HG02642 (cell line): ENCODE data around the gene NUDT14.

Experiments used
- ATAC-seq: cut with Tn5 transposase; IDR thresholded peaks from one replicate; pipeline ENCODE4 v1.9.1; 2021; ENCODE audit warnings: mild to moderate bottlenecking; ENCODE audit not compliant: unreplicated experiment, poor library complexity

Gene NUDT14

DNA sequence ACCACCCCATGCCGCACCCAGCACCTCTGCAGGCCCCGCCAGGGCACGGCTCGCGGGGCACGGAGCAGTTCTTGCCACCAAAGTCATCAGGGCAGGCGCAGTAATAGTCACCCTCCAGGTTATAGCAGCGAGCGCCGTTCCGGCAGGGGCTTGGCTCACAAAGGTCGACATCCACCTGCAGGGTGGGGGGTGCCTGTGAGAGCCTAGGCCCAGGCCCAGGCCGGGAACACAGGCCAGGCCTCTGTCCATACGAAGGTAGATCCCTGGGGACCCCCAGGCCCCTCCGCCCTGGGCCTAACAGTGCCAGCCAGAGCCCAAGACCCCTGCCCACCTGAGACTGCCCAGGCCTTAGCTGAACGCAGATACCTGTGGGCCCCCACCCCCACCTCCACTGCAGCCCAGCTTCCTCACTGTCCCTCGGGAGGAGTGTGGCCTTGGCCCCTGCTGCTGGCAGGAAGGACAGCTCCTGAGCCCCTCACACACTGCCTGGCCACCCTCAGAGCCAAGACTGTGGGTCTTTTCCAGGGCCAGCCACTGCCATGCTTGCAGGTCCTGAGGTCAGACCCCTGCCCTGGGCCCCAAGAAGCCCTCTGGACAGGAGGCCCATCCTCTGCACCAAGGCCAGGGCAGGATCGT is 31.8 kb downstream of the NUDT14 start:
- no peak for ATAC-seq

DNA sequence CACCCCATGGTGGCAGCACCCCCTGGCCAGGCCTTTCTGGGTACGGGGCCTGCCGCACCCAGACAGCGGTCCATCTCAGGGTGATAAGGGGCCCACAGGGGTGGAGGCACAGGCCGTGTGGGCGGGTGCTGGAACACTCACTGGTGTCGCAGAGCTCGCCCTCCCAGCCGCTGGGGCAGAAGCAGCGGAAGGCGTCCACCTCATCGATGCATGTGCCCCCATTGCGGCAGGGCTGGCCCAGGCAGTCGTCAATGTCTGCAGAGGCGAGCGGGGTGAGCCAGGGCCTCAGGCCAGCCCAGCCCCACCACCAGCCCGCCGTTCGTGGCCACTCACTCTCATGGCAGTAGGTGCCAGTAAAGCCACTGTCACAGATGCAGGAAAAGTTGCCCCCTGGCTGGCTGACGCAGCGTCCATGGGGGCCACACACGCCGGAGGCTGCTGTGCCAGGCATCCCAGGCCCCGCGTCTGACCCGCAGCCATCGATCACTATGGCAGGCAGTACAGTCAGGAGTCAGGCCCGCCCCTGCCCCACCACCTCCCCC is 32.4 kb downstream of the NUDT14 start:
- ATAC-seq: no peak

DNA sequence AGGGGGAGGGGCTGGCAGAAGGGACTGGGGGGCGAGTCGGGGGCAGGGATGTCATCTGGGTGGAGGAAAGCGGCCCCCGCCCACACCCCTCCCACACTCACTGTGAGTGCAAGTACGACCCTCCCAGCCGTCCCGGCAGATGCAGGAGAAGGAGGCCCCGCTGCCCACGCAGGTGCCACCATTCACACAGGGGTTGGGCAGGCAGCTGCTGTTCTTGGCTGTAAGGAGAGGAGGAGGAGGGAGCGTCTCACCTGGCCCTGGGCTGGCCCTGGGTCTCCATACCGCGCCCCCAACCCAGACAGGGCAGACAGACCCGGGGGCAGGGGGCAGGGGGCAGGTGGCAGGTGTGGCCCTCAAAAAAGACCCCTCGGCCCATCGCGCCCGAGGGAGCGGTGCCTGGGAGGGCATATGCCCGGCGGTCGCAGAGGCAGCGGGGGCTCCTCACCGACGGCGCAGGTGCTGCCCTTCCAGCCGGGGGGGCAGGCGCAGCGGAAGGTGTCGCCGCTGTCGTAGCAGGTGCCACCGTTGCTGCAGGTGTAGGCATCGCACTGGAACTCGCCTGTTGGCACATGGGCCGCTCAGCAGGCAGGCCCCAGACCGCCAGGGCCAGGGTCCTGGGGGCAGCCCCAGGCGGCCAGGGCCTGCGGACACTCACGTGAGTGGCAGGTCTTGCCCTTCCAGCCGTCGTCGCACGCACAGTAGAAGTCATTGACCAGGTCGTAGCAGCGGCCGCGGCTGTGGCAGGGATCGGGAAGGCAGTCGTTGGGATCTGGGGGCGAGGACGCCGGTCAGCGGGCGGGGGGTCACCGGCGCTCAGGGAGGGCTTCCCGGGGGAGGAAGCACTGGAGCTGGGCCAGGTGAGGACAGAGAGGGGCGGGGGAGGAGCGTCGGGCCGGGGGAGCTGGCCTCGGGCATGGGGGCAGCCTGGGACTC is 33.2 kb downstream of the NUDT14 start:
- no peak for ATAC-seq

DNA sequence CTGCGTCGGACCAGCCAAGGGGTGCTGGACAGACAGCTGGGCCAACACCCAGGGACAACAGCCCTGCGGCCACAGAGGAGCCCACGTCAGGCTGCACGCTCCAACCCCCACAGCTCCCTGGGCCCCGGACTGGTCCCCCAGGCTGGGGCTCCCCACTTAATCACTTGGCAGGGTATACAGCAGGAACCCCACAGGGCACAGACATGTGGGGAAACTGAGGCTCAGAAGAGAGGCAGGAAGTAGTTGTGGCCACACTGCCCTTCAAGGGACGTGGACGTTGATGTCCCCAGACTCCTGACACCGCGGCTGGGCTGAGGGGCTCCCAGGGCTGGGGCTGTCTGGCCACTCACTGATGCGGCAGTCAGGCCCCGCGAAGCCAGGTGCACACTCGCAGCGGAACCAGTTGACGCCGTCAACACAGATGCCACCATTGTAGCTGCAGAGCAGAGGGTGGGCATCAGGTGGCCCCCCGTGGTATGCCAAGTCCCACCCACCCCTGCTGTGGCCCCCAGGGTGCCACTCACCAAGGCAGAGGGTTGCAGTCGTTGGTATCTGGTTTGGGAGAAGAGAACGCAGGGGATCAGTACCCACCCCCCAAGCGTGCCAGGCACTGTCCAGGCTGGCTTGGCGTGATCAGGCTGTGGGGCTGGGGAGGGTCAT is 34.0 kb downstream of the NUDT14 start:
- no peak for ATAC-seq

DNA sequence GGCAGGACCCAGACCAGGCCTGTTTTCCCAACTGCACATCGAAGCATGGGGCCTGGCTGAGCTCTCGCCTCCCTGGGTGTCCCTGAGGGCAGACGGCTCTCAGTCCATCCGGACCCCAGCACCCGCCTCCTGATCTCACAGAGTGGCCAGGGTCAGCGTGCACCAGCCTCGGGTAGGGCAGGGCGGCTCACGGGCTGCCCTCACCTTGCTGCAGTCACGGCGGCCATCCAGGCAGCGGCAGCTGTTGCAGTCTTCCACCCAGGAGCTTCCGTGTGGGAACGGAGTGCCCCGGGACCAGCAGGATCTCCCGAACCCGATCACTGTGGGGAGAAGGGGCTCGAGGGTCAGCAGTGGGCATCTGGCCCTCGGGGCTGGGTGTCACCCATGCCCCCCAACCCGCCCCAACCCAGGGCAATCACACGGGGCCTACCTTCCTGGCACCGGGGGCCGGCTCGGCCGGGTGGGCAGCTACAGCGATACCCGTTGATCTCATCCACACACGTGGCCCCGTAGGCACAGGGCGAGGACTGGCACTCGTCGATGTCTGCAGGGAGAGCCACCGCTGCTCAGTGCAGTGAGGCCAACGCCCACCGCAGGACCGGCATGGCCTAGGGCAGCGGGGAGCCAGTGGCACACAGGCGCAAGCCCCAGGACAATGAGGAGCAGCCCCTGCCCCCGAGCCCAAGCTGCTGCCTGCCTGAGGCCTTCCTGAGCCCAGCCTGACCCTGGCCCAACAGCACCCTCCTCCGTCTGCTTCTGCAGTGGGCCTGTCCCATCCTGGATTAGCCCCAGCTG is 34.7 kb downstream of the NUDT14 start:
- ATAC-seq: no peak

DNA sequence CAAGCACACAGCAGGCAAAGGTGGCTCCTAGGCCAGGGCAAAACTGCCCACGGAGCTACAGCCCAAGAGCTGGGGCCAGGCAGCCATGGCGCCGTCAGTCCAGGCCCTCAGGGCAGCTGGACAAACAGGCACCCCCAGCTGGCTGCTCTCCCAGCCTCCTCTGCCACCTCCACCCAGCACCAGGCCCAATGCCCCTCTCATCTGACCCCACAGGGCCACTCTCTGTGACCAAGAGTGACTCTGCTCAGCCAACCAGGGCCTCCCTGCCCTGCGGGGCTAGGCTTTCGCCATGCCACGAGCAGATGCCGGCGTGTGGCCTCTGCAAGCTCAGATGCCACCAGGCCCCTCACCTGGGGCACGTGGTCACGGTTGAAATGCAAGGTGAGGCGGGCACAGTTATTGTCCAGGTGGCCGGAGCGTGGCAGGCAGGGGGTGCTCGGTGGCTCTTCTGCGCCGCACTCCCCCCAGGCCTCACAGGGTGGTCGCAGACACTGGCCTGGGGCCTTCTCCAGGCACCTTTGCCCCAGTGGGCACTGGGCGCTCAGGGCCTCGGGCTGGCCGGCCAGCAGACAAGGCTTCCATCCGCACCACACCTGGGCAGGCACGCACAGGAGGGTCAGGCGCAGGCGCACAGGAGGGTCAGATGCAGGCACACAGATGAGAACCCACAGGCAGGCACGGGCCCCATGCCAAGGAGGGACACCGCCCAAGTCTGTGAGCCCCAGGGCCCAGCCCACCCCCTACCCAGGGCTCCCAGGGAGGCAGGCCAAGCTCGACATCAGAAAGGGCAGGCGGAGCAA is 35.5 kb downstream of the NUDT14 start:
- no peak for ATAC-seq

DNA sequence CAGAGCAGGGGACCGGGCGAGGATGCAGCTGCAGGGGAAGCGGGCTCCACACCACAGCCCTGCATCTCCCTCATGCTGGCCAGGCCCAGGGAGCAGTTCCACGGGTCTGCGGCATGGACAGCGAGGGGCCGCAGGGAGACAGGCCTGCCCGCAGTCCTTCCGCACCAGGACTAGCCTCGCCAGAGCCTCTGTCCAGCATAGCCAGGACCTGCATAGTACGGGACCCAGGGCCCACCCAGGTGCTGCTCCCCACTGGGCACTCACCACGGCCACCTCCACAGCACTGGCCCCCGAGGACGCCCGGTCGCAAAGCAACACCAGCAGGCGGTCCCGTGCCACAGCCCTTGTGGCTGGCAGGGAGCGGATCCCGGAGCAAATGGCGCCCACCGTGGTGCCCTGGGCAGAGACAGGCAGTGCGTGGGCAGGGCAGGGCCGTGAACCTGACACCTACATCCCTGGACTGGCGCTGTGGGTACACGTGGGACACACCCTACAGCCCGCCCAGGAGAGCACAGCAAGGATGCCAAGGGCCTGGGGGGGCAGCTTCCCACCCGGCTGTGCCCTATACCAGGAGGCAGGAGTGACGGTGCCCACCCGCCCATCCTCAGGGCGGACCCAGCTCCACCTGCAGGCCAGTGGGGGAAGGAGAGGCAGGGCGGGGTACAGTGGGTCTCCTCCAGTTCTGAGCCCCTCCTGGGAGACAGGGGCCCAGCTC is 36.3 kb downstream of the NUDT14 start:
- no peak for ATAC-seq

DNA sequence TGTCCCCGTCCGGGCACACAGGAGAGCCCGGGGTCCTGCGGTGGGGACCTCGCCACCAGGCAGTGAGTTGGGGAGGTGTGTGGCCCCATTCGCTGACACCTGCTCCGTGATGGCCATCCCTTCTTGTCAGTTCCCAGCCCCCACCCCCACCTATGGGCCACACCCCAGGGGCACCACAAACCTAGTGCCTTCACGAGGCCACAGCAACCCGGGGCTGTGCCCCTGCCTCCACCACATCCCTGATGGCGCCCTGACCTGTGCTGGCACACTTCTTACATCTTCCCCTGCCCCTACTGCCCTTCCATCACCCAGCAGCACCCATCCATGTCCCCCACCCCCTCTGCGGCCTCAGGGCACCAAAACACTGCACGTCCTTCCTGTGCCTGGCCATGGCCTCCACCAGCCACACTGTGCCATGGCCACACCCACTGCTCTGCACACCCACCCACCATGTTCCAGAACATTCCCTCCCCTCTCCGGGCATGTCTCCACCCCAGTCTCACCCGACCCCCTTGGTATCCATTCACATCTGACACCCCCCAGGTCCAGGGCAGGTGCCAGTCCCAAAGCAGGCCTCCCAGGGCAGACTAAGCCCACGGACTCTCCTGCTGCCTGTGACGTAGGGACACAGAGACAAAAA is 37.0 kb downstream of the NUDT14 start:
- ATAC-seq: no peak

DNA sequence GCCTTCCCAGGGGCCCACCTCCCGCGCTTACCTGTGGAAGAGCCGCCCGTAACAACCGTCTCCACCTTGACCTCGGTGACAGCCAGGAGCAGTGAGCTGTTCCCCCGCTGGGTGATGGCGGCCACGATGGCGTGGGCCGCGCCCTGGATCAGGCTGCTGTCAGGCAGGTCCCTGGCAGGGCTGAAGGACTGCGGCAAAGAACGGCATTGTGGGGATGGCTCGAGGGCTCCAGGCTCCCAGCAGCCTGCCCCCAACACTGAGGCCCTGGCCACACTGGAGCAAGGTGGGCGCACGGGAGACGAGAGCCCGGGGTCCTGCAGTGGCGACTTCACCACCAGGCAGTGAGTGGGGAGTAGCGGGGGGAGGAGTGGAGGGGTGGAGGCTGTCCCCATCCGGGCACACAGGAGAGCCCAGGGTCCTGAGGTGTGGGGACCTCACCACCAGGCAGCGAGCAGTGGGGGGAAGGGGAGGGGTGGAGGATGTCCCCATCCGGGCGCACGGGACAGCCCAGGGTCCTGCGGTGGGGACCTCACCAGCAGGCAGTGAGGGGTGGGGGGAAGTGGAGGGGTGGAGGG is 37.6 kb downstream of the NUDT14 start:
- no peak for ATAC-seq

DNA sequence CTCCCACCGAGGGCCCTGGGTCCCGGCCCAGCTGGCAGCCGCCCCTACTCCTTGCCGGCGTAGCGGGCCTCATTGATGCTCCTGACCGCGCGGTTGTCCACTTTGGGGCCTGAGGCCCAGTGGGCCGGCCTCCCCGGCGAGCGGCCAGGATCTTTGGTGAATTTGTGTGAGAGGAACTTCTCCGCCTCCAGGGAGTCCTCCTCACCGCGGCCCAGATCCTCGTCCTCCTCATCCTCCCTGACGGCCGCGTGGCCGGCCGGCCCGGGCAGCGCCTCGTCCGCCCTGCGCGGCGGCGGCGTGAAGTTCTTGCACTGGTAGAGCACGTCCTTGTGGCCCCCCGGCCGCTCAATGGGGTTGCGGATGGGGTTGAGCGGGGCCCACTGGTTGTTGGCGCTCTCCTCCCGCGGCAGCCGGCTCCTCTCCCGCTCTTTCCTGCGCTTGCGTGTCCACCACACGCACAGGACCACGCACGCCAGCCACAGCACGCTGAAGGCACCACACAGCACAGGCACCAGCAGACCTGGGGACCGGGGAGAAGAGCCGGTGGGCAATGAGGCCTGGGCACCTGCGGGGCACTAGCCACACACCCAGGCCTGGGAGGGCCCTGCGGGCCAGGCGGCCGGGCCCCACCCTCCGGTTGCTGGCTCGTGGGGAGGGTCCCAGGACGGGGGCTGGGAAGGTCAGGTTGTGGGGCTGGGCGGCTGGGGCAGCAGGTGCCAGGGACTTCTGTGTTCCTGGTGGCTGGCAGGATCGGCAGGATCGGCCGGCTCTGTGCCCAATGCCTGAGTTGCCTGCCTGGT is 38.3 kb downstream of the NUDT14 start:
- no peak for ATAC-seq

DNA sequence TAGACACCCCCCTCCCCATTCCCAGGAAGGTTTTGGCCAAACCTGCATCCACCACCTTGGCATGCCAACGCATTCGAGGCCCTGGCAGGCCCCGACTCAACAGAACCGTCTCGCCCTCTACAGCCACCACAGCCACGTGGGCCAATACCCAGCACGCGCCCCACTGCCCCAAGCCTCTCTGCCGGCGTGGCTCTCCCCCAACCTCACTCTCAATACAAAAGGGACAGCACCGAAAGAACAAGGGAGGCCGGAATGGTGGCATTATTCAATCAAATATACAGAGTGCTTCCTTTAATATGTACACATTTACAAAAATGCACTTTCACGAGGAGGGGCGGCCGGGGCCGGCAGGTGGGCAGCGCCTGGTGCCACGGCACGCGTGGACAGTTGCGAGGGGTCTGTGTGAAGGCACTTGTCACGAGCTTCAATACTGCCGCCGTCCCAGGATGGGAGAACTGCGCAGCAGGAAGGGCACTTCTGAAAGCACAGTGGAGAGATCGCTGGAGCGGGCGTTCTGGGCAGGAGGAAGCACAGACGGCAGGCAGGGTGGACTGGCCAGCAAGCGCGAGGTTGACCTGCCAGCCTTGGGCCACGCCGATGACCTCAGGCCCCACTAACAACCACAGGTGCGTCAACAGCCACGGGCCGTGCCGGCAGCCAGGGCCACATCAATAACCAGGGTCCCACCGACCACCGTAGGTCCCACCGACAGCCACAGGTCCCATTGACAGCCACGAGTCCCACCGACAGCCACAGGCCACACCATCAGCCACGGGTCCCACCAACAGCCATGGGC is 39.4 kb downstream of the NUDT14 start:
- ATAC-seq: no peak

DNA sequence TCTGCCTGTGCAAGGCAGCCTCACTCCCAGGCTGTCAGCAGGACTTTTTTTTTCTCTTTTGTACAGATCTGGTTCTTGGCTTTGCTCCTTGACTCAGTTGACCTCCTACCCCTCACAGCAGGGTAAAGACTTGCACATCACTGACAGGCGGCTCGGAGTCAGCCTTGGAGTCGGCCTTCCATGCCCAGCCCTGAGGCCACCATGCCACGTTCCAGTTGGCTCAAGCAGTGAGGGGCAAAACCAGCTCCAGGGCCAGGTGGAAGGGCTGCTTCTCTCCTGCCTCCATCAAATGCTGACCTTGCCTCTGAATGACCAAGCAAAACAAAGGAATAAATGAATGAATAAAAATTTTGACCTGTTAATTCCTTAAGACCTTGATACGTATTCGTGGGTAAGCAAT is 40.1 kb downstream of the NUDT14 start:
- no peak for ATAC-seq

DNA sequence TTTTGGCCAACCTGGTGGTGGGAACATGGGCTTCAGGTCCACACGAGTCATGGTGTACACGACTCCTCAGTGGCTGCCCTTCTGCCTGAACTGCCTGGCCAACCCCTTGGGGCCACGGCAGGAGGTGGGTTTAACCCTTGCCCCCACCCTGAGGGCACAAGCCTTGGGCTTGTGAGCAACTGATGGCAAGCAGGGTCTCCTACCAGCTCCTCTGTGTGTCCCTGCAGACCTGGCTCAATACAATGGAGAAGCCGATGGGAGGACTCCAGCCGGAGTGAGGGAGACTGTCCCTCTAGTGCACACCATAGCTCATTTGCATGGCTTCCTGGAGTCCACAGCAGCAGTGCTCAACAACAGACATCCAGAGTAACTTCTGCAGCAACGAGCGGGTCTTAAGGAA is 40.5 kb downstream of the NUDT14 start:
- no peak for ATAC-seq

DNA sequence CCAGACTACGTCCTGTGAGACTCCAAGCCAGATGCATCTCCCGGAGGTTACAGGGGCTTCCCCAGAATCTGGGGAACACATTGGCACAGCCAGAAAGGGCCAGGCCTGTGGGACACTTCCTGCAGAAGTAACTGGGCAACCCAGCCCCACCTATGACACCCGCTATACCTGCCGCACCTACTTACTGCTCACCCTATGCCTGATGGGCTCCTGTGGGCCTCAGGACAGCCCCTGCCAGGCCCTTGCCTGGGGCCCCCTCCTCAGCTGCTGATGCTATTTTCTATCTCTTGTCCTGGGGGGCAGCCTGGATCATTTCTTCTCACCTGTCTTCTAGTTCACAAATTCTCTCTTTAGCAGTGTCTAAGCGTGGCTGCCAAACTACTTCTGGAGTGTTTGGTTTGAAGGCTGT is 41.3 kb downstream of the NUDT14 start:
- no peak for ATAC-seq

DNA sequence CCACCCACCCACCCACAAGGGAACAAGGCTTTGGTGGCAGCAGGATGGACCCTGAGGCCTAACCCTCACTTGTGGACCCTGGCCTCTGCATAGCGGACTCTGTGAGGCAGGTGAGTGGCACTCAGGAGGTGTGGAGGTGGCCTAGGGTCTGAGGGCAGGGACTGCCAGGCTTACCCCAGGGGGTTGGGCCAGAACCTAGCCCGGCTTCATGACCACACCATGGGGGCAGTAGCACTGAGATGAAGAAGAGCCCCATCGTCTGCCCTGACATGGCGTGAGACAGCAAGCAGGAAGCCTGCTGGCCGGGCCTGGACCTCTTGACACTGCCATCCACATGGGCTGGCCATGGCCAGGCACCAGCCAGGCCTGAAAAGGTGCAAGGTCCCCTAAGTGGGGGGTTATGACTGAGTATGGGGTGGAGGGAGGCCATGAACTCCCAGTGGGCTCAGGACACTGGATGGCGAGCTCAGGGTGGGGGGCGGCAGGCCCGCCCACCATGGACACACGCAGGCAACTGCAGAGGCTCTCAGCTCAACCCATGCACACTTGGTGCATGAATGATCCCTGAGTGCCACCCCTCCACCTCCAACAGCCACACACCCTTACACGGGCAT is 41.8 kb downstream of the NUDT14 start:
- no peak for ATAC-seq

DNA sequence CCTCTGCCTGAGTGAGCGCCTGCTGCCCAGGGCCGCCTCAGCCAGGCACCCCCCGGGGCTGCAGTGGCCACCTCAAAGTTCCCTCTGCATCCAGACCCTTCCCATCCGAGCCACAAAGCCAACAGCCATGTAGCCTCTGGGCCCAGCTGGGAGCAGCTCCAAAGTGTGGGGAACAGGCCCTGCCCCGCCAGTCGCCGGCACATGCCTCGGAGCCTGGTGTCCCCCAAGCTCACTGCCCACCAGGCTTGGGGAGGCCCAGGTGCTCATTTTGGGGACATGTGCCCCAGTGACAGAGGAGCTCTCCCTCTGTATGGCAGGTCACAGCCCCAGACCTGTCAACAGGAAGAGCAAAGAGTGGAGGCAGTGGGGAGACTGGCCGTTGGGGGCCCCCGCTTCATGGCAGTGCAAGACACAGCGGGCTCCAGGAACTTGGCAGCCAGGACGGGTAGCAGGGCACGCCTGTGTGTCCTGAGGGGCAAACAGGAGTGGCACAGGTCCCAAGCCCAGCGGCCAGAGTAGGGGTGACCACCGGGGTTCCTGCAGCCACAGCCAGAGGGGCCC is 42.5 kb downstream of the NUDT14 start:
- no peak for ATAC-seq
